ENCODE measurements around the gene H1-8.

Gene H1-8

DNA sequence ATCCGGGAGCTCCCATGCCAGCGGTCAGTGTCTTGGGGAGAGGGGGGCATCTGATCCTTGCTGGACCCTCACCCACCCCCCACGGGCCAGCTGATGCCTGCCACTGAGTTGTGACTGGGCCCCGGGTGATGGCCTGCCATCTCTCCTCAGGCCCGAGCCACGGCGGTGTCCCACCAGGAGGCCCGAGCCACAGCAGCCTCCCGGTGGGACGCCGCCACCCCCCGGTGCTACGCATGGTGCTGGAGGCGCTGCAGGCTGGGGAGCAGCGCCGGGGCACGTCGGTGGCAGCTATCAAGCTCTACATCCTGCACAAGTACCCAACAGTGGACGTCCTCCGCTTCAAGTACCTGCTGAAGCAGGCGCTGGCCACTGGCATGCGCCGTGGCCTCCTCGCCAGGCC is 4.3 kb downstream of the H1-8 start:
- TF ChIP-seq YY1 (IDR thresholded peaks at IDR 0.05; ENCODE audit: low read depth) = no peak

DNA sequence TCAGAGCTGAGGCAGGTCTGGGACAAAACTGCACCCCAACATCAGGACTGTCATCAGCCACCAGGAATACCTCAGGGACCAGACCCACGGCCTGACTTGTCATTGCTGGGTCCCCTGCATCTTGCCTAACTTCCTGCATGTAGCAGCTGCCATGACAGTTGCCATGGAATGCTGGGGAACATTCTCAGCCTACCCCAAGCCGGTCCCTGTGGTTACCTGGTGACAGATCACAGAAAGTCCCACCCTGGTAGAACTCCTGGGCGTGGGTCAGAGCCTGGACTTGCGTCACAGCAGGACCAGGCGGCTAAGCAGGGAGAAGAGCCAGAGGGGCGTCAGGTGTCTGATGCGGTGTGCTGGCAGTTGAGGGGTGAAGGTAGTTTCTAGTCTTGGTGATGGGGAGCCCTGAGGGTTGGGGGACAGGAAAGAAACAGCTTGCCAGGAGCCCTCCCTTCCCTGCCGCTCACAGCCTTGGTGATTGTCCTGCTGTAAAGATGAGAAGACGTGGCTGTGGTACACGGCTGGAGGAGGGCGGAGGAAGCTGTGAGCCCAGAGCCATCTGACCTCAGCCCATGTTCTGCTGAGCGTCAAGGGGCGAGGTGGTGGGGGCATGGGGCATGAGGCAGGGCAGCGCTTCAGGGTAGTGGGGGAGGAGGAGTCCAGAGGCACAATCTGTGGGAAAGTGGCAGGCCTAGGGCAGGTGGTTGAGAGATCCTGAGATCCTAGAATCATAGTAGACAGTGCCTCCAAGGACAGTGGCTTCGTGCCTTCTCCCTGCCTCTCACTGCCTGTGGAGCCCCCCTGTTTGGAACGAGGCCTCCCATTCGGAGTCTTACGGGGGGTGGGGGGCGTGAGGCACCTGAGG is 5.4 kb downstream of the H1-8 start:
- TF ChIP-seq CREB1 (IDR thresholded peaks at IDR 0.05; ENCODE audit: low read depth) (no peak), EGR1 (IDR thresholded peaks at IDR 0.05) (no peak), TCF12 (IDR thresholded peaks at IDR 0.05; ENCODE audit: low read depth) (no peak), TEAD4 (IDR thresholded peaks at IDR 0.05) (no peak), YY1 (IDR thresholded peaks at IDR 0.05; ENCODE audit: low read depth) (no peak), FOXM1 (IDR thresholded peaks at IDR 0.05; ENCODE audit: borderline replicate concordance, low read depth) (no peak), NFIC (IDR thresholded peaks at IDR 0.05) (no peak), TAF1 (IDR thresholded peaks at IDR 0.05; ENCODE audit: low read depth) (no peak)
- TF ChIP-seq, protein P1, sequence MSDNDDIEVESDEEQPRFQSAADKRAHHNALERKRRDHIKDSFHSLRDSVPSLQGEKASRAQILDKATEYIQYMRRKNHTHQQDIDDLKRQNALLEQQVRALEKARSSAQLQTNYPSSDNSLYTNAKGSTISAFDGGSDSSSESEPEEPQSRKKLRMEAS (IDR thresholded peaks at IDR 0.05) = no peak
- TF ChIP-seq, protein P2, sequence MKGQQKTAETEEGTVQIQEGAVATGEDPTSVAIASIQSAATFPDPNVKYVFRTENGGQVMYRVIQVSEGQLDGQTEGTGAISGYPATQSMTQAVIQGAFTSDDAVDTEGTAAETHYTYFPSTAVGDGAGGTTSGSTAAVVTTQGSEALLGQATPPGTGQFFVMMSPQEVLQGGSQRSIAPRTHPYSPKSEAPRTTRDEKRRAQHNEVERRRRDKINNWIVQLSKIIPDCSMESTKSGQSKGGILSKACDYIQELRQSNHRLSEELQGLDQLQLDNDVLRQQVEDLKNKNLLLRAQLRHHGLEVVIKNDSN (IDR thresholded peaks at IDR 0.05) = no peak
- TF ChIP-seq, protein P3, sequence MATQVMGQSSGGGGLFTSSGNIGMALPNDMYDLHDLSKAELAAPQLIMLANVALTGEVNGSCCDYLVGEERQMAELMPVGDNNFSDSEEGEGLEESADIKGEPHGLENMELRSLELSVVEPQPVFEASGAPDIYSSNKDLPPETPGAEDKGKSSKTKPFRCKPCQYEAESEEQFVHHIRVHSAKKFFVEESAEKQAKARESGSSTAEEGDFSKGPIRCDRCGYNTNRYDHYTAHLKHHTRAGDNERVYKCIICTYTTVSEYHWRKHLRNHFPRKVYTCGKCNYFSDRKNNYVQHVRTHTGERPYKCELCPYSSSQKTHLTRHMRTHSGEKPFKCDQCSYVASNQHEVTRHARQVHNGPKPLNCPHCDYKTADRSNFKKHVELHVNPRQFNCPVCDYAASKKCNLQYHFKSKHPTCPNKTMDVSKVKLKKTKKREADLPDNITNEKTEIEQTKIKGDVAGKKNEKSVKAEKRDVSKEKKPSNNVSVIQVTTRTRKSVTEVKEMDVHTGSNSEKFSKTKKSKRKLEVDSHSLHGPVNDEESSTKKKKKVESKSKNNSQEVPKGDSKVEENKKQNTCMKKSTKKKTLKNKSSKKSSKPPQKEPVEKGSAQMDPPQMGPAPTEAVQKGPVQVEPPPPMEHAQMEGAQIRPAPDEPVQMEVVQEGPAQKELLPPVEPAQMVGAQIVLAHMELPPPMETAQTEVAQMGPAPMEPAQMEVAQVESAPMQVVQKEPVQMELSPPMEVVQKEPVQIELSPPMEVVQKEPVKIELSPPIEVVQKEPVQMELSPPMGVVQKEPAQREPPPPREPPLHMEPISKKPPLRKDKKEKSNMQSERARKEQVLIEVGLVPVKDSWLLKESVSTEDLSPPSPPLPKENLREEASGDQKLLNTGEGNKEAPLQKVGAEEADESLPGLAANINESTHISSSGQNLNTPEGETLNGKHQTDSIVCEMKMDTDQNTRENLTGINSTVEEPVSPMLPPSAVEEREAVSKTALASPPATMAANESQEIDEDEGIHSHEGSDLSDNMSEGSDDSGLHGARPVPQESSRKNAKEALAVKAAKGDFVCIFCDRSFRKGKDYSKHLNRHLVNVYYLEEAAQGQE (IDR thresholded peaks at IDR 0.05; ENCODE audit: low read depth) = no peak

DNA sequence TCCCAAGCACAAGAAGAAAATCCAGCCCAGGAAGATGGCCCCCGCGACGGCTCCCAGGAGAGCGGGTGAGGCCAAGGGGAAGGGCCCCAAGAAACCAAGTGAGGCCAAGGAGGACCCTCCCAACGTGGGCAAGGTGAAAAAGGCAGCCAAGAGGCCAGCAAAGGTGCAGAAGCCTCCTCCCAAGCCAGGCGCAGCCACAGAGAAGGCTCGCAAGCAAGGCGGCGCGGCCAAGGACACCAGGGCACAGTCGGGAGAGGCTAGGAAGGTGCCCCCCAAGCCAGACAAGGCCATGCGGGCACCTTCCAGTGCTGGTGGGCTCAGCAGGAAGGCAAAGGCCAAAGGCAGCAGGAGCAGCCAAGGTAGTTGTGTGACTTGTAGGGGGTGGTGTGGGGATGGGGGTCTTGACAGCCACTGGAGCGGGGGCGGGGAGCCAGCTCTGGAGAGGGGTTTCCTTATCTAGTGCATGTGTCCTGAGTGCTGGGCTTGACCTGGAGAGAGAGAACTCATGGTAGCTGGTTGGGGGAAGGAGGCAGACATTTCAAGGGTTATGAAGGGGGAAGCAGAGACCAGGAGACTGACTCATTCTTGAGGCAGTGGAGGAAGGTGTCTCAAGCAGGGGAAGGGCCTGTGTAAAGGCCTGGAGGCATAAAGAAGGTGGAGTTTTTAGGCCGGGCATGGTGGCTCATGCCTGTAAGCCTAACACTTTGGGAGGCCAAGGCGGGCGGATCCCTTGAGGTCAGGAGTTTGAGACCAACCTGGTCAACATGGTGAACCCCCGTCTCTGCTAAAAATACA is 6.2 kb downstream of the H1-8 start:
- TF ChIP-seq TAF1 (IDR thresholded peaks at IDR 0.05; ENCODE audit: low read depth) (no peak), YY1 (IDR thresholded peaks at IDR 0.05; ENCODE audit: low read depth) (no peak), CEBPB (IDR thresholded peaks at IDR 0.05) (no peak), CREB1 (IDR thresholded peaks at IDR 0.05; ENCODE audit: low read depth) (no peak)
- TF ChIP-seq, protein P3 (IDR thresholded peaks at IDR 0.05; ENCODE audit: low read depth) = no peak
- TF ChIP-seq, protein P1 (IDR thresholded peaks at IDR 0.05) = no peak

DNA sequence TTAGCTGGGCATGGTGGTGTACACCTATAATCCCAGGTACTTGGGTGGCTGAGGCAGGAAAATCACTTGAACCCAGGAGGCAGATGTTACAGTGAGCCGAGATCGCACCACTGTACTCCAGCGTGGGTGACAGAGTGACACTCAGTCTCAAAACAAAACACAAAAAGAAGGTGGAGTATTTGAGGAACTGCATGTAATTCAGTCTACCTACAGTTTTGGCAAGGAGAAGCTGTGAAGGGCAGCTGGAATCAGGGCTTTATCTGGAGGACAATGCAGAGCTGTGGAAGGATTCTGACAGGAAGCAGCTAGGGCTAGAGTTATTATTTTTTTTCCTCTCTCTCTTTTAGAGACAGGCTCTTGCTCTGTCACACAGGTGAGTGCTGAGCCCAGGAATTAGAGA is 6.8 kb downstream of the H1-8 start:
- TF ChIP-seq, protein P2 (IDR thresholded peaks at IDR 0.05) = no peak
- TF ChIP-seq EGR1 (IDR thresholded peaks at IDR 0.05) (no peak), TAF1 (IDR thresholded peaks at IDR 0.05; ENCODE audit: low read depth) (no peak)

DNA sequence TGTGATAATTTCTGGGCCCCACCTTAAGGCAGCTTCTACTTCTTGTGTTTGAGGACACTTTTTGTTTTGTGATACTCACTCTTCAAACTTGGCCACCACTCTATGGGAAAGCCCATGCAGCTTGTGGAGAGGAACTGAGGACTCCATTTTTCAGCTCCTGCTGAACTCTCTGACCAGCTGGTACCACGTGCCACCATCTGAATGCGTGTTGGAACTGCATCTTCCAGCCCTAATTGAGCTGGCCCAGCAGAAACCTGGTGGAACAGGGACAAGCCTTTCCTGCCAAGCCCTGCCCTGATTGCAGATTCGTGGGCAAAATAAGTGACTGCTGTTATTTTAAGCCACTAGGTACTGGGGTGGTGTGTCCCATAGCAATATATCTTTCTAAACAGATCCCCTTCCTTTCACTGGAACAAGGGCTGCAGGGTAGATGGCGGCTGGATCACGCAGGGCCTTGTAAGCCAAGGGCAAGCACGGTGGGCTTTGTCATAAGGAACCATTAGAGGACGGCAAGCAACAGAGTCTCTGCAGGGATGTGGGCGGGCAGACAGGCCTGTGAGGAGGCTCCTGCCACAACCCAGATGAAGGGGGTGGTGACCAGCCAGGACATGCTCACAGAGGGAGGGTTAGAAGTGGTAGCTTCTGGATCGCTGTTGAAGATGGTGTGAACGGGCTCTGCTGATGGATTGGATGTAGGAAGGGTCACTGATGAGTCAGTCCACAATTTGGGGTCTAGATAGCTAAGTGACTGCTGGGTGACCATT is 9.5 kb downstream of the H1-8 start:
- TF ChIP-seq YY1 (IDR thresholded peaks at IDR 0.05; ENCODE audit: low read depth) (no peak), CEBPB (IDR thresholded peaks at IDR 0.05) (no peak), FOXM1 (IDR thresholded peaks at IDR 0.05; ENCODE audit: borderline replicate concordance, low read depth) (no peak), RAD21 (IDR thresholded peaks at IDR 0.05; ENCODE audit: low read depth) (no peak; the same call in 1 of the 2 replicates), EP300 (IDR thresholded peaks at IDR 0.05; ENCODE audit: borderline replicate concordance) (no peak), NFIC (IDR thresholded peaks at IDR 0.05) (no peak), ZBTB7A (IDR thresholded peaks at IDR 0.05; ENCODE audit: low read depth) (no peak), EGR1 (IDR thresholded peaks at IDR 0.05) (no peak), CREB1 (IDR thresholded peaks at IDR 0.05; ENCODE audit: low read depth) (no peak), TEAD4 (IDR thresholded peaks at IDR 0.05) (no peak), TAF1 (IDR thresholded peaks at IDR 0.05; ENCODE audit: low read depth) (no peak), TCF12 (IDR thresholded peaks at IDR 0.05; ENCODE audit: low read depth) (no peak)
- TF ChIP-seq, protein P2 (IDR thresholded peaks at IDR 0.05) = no peak
- TF ChIP-seq, protein P1 (IDR thresholded peaks at IDR 0.05) = no peak
- TF ChIP-seq, protein P3 (IDR thresholded peaks at IDR 0.05; ENCODE audit: low read depth) = no peak

Measured in Ishikawa (cell line).